ENCODE results near the gene TMED7. TPM values are rescaled to one million over a fixed set of nuclear protein-coding genes. Genes with fewer than 3 reads are reported as not detected.
A peak's percentile ranks its signal among the peaks of the same experiment; 100 is the strongest.

The TMED7 gene
- total and polyA plus RNA-seq, 2 of the 4 experiments (the other 2 are of a cell fraction): 75.6 to 86.7 TPM

- no peak overlapping the region for H4K5ac ChIP-seq (ENCODE audit: low read depth, low read length)
- H2AK9ac ChIP-seq (replicated peaks; ENCODE audit: low read depth, low read length, poor library complexity): no peak overlapping the region
- H3K4me1 ChIP-seq (ENCODE audit: control insufficient read depth, insufficient read depth, low read length): no peaks in the 10 kb centered on the region
- no peak overlapping the region for H3K4me3 ChIP-seq (ENCODE audit: insufficient read depth, low read depth, low read length)
- H2AK5ac ChIP-seq (ENCODE audit: low read depth, low read length): no peak overlapping the region
- no peak overlapping the region for H3K23ac ChIP-seq (ENCODE audit: low read depth, low read length)
- no CpG with 5 or more reads among the region's 1 CpG for WGBS, 2 experiments (ENCODE audit: extremely low coverage in 2 of 2, insufficient read length in 1 of 2)
- no peaks in the 10 kb centered on the region for H4K20me1 ChIP-seq (ENCODE audit: insufficient read depth, low read length)
- in situ Hi-C loops (cut with MboI; ENCODE audit: low sequenced_read_pairs) (loop anchor here (10.0 kb wide), 1 partner anchor 165 kb away; the partner anchor contains the start of gene CDO1), dilution Hi-C loops (cut with HindIII; ENCODE audit: low sequenced_read_pairs, unreplicated experiment) (no loop called here), intact Hi-C loops (cut with micrococcal nuclease) (no loop called here)
- H3K56ac ChIP-seq (ENCODE audit: extremely low read depth, insufficient read depth, low read length): no peak overlapping the region
- no peak overlapping the region for H3K4me2 ChIP-seq (ENCODE audit: low read depth, low read length)
- DNase-seq: peak; percentile 23
- no peak overlapping the region for H2BK5ac ChIP-seq (ENCODE audit: low read depth, low read length, poor library complexity, severe bottlenecking)
- POLR2A ChIA-PET (ENCODE audit: unreplicated experiment): no interaction called here
- no peaks in the 10 kb centered on the region for H3K9me1 ChIP-seq (ENCODE audit: insufficient read depth, low read length)
- H2BK15ac ChIP-seq (ENCODE audit: low read depth, low read length): no peak overlapping the region
- H3K27me3 ChIP-seq (ENCODE audit: control insufficient read depth, insufficient read depth, low read length): peaks cover 18% of the 10 kb centered on the region
- CTCF ChIA-PET: interaction anchor here (0.6 to 1.5 kb wide), 2 partner anchors 15 to 136 kb away, joined by 3 read pairs; no protein-coding TSS in a partner anchor
- no peak overlapping the region for H4K91ac ChIP-seq (ENCODE audit: insufficient read depth, low read depth, low read length)
- no peak overlapping the region for H3K27ac ChIP-seq (ENCODE audit: insufficient read depth, low read length)
- H3K14ac ChIP-seq (replicated peaks; ENCODE audit: low read depth, low read length): no peak overlapping the region
- H2BK20ac ChIP-seq (ENCODE audit: low read depth, low read length): no peak overlapping the region
- H4K8ac ChIP-seq (ENCODE audit: low read depth in 2 of 2, low read length in 2 of 2): no peak overlapping the region
- BruUV-seq (replicated peaks): no TSS peak
- H2AFZ ChIP-seq (replicated peaks; ENCODE audit: low read length, poor library complexity): no peak overlapping the region
- no peak overlapping the region for H3K9ac ChIP-seq (ENCODE audit: low read depth, low read length)
- H3K4ac ChIP-seq (ENCODE audit: low read depth, low read length): no peak overlapping the region
- no peaks in the 10 kb centered on the region for H3K79me1 ChIP-seq (ENCODE audit: low read depth in 1 of 2, low read length in 2 of 2)
- H3K18ac ChIP-seq (ENCODE audit: low read depth, low read length): no peak overlapping the region
- ATAC-seq (ENCODE audit: low read depth): no peak; the same call in none of the 2 replicates
- H3K9me3 ChIP-seq (ENCODE audit: control insufficient read depth, insufficient read depth, low read length): no peaks in the 10 kb centered on the region
- H2BK120ac ChIP-seq (ENCODE audit: low read depth, low read length): no peak overlapping the region
- no peaks in the 10 kb centered on the region for H3K36me3 ChIP-seq (ENCODE audit: control insufficient read depth, insufficient read depth, low read length)
- no peak for TF ChIP-seq CTCF (conservative IDR thresholded peaks at IDR 0.05; ENCODE audit: low read depth, low read length)
- no peak for TF ChIP-seq ELK1 (IDR thresholded peaks at IDR 0.05; ENCODE audit: borderline replicate concordance, low read depth, low read length)
- TF ChIP-seq NFE2L2 (IDR thresholded peaks at IDR 0.05; ENCODE audit: low read depth, low read length): no peak
- TF ChIP-seq RAD21 (IDR thresholded peaks at IDR 0.05; ENCODE audit: low read length): no peak
- no peak for TF ChIP-seq MXI1 (IDR thresholded peaks at IDR 0.05; ENCODE audit: borderline replicate concordance, low read depth, low read length)
- no peak for TF ChIP-seq FOS (IDR thresholded peaks at IDR 0.05; ENCODE audit: low read depth, low read length)
- no peak for TF ChIP-seq MAFK (IDR thresholded peaks at IDR 0.05; ENCODE audit: low read depth, low read length)
Observed at GRCh38 chr5:115649541-115649940, 23.7 kb upstream of the TMED7 start.
